ENCODE results near the gene TPP1. TPM values are rescaled to one million over a fixed set of nuclear protein-coding genes. Genes with fewer than 3 reads are reported as not detected.

TPP1 gene
- total RNA-seq, 1 donor from 2014 or later, result 59.7 TPM

GRCh38 chr11:6627762-6628241 is 8.6 kb upstream of the TPP1 start:
- DNase-seq (ENCODE audit: low spot score), result no peak

- DNase-seq (ENCODE audit: low spot score), result no peak
Observed at GRCh38 chr11:6626971-6627761, 7.9 kb upstream of the TPP1 start.

- DNase-seq (ENCODE audit: low spot score), result no peak
Observed at GRCh38 chr11:6625832-6626420, 6.7 kb upstream of the TPP1 start.

DNA sequence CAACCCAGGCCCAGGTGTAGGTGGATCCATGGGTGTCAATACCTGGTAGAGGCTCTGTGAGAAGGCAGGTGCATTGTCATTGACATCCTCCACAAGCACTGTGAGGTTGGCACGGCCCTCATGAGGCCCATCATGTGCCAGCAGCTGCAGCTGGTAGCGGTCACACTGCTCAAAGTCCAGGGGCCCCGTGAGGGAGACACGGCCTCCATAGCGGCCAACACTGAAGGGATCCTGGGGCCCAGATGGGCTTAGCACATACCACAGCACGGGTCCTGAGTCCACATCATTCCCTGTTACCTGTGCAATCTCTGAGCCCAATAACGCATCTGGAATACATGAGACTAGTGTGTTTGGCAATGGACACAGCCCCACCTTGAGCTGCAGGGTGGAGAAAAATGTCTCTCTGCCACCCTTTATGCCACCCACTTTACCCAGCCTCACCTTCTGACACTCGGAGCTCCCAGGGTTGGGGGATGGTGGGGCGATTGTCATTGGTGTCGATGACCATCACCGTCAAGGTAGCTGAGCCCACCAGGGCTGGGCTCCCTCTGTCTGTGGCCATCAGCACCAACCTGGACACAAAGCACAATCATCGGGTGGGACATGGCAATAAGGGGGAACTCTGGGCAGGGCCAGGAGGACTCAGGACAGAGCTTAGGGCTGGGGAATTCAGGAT is 6.1 kb upstream of the TPP1 start:
- DNase-seq (ENCODE audit: low spot score), result no peak

DNA sequence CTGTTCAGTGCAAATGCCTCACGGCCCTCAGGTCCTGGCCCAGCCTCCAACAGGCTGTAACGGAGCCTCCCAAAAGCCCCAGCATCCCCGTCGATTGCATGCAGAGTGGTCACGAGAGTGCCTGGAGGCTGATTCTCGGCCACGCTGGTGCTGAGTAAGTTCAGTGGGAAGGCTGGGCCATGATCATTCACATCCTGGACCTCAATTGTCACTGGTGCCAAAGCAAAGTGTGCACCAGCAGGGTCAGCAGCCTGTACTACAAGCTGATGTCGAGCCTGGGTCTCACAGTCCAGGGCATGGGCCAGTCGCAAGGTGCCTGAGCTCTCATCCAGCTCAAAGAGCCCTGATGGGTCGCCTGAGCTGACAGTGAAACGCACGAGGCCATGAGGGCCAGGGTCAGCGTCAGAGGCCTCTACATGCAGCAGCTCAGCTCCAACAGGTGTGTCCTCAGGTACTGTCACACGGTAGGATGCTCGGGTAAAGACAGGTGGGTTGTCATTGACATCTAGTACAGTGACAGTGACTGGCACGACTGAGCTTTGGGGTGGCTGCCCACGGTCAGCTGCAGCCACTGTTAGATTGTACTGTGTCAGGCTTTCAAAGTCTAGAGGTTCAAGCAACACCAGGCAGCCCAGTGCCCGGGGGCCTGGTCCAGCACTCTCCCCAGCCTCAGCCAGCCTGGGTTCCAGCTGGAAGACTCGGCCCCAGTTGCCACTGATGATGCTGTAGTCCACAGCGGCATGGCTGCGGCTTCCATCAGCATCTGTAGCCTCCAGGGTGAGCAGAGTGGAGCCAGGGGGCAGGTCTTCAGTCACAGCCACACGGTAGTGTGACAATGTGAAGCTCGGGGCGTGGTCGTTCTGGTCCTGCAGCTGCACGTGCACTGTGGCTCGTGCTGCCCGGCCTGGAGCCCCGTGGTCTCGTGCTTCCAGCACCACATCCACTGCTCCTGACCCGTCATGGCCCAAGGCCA is 4.5 kb upstream of the TPP1 start:
- no peak for DNase-seq (ENCODE audit: low spot score)

- no peak for DNase-seq (ENCODE audit: low spot score)
Observed at GRCh38 chr11:6622261-6623171, 3.3 kb upstream of the TPP1 start.

- DNase-seq (ENCODE audit: low spot score), result no peak
Observed at GRCh38 chr11:6621711-6622211, 2.5 kb upstream of the TPP1 start.

DNA sequence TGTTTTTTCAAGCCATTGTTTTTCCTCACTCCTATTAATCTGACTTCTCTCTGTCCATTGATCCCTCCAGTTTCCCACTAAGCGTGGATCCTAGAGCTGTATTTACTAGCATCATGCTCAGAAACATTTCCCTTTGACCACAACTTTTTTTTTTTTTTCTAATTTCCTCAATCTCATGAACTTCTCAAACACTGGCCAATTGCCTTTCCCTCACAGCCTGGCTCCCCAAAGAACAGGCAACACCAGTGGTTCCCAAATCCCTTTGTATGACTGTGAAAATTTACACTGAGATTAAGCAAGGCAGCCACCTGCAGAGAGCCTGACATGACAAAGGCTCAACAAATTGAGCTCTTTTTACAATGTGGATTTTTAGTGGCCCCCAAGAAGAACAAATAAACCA is 1.4 kb upstream of the TPP1 start:
- DNase-seq (ENCODE audit: low spot score), result no peak

DNA sequence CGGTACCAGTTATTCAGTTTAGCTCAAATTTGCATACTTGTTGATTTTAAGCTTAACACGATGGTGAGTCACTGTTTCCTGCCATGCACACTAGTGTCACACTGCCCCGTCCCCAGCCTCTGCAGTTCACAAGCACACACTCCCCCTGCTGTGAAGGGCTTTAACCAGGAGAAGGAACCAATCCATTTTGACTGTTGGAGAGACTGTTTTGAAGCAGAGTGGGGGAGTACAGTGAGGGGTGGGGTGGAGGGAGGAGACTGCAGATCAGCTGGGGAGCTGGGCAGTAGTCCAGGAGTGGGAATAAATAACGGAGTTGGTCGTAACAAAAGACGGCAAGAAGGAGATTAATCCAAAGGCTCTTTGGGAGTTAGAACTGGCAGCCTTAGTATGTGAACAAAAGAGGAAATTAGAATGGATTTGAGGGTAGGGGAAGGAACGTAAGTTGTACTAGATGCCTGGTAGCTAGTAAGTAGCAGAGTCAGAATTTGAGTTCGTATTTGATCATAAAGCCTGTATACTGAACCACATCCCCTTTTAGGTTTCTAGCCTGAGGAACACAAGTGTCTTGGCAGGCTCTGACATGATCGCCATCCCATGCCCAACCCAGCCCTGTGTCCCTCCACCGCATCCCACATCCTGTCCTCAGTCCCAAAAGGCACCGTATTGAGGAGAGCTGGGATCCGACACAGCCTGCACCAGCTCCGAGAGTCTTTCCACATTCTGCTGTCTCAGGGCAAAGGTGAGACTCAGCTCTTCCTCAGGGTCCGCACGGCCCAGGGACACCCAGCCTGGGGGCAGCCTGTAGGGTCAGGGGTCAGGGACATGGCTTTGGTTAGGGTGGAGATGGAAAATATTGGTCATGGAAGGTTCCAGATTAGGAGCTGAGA is 862 bp downstream of the TPP1 start:
- DNase-seq (ENCODE audit: low spot score), result peak; percentile 38

DNA sequence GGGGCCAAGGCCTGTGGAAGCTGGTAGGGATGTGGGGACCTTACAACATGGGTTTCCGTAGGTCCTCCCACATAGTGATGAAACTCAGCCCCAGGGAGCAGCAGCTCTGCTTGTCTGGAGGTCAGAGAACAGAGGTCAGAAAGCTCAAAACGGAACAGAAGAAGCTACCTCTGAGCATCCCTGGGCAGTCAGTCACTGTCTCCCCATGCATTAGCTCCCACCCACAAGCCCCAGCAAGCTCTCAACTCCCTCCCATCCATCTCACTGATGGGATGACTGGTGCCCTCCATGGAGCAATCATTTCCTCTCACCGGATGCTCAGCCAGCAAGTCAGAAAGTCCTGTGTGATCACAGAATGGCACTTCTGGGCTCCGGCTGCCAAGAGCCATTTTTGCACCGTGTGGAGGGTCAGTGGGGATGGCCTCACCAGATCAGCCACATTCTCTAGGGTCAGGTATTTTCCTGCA is 1.9 kb downstream of the TPP1 start:
- no peak for DNase-seq (ENCODE audit: low spot score)

- DNase-seq (ENCODE audit: low spot score), result no peak
Observed at GRCh38 chr11:6616596-6617250, 2.5 kb downstream of the TPP1 start.

GRCh38 chr11:6615882-6616585 is 3.2 kb downstream of the TPP1 start:
- DNase-seq (ENCODE audit: low spot score), result no peak

- DNase-seq (ENCODE audit: low spot score), result no peak
Observed at GRCh38 chr11:6615046-6615445, 4.2 kb downstream of the TPP1 start.

DNA sequence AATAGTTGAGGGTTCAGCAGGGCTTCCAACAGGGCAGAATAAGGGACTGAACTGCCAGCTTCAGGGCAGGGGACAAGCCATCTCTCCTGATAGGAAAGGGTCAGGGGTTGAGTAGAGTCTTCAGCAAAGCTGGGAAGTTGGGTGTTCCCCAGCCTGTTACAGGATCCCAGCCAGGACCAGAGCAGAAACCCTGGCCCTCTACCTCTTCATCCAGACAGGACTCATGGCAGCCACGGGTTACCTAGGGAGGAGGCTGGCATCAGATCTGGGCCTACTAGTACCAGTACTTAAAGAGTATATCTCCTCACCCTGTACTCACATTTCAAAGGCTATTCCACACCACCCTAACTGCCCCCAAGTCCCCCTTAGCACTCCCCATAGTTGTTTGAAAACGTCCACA is 4.8 kb downstream of the TPP1 start:
- DNase-seq (ENCODE audit: low spot score), result no peak

GRCh38 chr11:6613496-6613895 is 5.7 kb downstream of the TPP1 start:
- no peak for DNase-seq (ENCODE audit: low spot score)

GRCh38 chr11:6612213-6613041 is 6.8 kb downstream of the TPP1 start, which contains the start of gene TAF10:
TAF10 (minus strand) TSS chr11:6612216; CDS start chr11:6612189, 27 bp downstream.
- peak; percentile 99 for DNase-seq (ENCODE audit: low spot score)

- DNase-seq (ENCODE audit: low spot score), result no peak
Observed at GRCh38 chr11:6611963-6612212, 7.3 kb downstream of the TPP1 start.

All from umbilical cord (tissue), 2 donors.